Measurements from ENCODE around the gene GRM5. TPM values are rescaled to one million over a fixed set of nuclear protein-coding genes. Genes with fewer than 3 reads are reported as not detected.
A peak's percentile ranks its signal among the peaks of the same experiment; 100 is the strongest.
"Not testable (repeated sequence)": the region's sequence is repeated elsewhere in the genome, so short reads cannot be mapped to it uniquely, and the experiment has no call there.

The GRM5 gene
- total and polyA plus RNA-seq, 2 donors from 2014 or later: 0.06 to 0.63 TPM

- FAIRE-seq (no peak), DNase-seq (no peak)
- Histone ChIP-seq H3K4me3 (ENCODE audit: low read length in 3 of 3) (no peak overlapping the region), H3K9me3 (ENCODE audit: control insufficient read depth in 2 of 3, insufficient read depth in 1 of 3, low read length in 3 of 3) (no peaks in the 10 kb centered on the region), H3K36me3 (ENCODE audit: control insufficient read depth in 2 of 3, insufficient read depth in 3 of 3, low read length in 3 of 3) (no peaks in the 10 kb centered on the region), H3K27ac (ENCODE audit: low read depth in 2 of 2, low read length in 2 of 2) (no peak overlapping the region), H3K4me1 (ENCODE audit: control insufficient read depth in 2 of 3, insufficient read depth in 2 of 3, low read depth in 1 of 3, low read length in 3 of 3) (no peaks in the 10 kb centered on the region), H3K27me3 (ENCODE audit: control insufficient read depth, insufficient read depth, low read length) (peaks cover 10% of the 10 kb centered on the region), H3K9ac (ENCODE audit: low read length in 3 of 3) (no peak overlapping the region)
- TF ChIP-seq, protein P1, sequence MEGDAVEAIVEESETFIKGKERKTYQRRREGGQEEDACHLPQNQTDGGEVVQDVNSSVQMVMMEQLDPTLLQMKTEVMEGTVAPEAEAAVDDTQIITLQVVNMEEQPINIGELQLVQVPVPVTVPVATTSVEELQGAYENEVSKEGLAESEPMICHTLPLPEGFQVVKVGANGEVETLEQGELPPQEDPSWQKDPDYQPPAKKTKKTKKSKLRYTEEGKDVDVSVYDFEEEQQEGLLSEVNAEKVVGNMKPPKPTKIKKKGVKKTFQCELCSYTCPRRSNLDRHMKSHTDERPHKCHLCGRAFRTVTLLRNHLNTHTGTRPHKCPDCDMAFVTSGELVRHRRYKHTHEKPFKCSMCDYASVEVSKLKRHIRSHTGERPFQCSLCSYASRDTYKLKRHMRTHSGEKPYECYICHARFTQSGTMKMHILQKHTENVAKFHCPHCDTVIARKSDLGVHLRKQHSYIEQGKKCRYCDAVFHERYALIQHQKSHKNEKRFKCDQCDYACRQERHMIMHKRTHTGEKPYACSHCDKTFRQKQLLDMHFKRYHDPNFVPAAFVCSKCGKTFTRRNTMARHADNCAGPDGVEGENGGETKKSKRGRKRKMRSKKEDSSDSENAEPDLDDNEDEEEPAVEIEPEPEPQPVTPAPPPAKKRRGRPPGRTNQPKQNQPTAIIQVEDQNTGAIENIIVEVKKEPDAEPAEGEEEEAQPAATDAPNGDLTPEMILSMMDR (IDR thresholded peaks at IDR 0.05; ENCODE audit: borderline replicate concordance, extremely low read depth, insufficient read depth): no peak
- intact Hi-C loops (cut with DNase I): no loop called here
Observed at GRCh38 chr11:89067264-89067663, 1.5 kb upstream of the GRM5 start.

DNA sequence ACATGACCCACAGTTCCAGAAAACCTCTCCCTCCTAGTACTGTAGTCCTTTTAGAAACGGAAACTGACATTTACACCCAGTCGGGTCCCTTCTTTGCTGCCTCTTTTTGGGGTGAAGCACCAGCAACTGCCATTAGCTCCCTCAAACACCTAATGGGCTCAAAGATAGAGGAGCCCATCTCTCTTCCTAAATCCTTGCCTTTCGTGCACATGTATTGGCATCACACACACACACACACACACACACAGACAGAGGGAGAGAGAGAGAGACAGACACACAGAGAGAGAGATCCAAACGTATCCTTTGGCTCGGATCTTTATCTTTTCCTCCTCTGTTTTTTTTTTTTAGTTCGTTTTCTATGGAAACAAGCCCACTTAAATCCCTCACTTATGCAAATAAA is 716 bp downstream of the GRM5 start:
- intact Hi-C loops (cut with DNase I): no loop called here
- peaks cover 10% of the 10 kb centered on the region for H3K27me3 ChIP-seq (ENCODE audit: control insufficient read depth, insufficient read depth, low read length)
- DNase-seq (no peak), FAIRE-seq (no peak)
- TF ChIP-seq, protein P1 (IDR thresholded peaks at IDR 0.05; ENCODE audit: borderline replicate concordance, extremely low read depth, insufficient read depth): no peak
- H3K4me3 ChIP-seq (ENCODE audit: low read length in 3 of 3): no peak overlapping the region
- no peaks in the 10 kb centered on the region for H3K4me1 ChIP-seq (ENCODE audit: control insufficient read depth in 2 of 3, insufficient read depth in 2 of 3, low read depth in 1 of 3, low read length in 3 of 3)
- H3K9ac ChIP-seq (ENCODE audit: low read length in 3 of 3): no peak overlapping the region
- no peaks in the 10 kb centered on the region for H3K9me3 ChIP-seq (ENCODE audit: control insufficient read depth in 2 of 3, insufficient read depth in 1 of 3, low read length in 3 of 3)
- no peak overlapping the region for H3K27ac ChIP-seq (ENCODE audit: low read depth in 2 of 2, low read length in 2 of 2)
- H3K36me3 ChIP-seq (ENCODE audit: control insufficient read depth in 2 of 3, insufficient read depth in 3 of 3, low read length in 3 of 3): no peaks in the 10 kb centered on the region

GRCh38 chr11:89063481-89063951 is 2.3 kb downstream of the GRM5 start:
- H3K27me3 ChIP-seq (ENCODE audit: control insufficient read depth, insufficient read depth, low read length): peaks cover 10% of the 10 kb centered on the region
- H3K36me3 ChIP-seq (ENCODE audit: control insufficient read depth in 2 of 3, insufficient read depth in 3 of 3, low read length in 3 of 3); H3K27ac ChIP-seq (ENCODE audit: low read depth in 2 of 2, low read length in 2 of 2); H3K9ac ChIP-seq (ENCODE audit: low read length in 3 of 3); H3K4me3 ChIP-seq (ENCODE audit: low read length in 3 of 3); DNase-seq; intact Hi-C loops (cut with DNase I); H3K4me1 ChIP-seq (ENCODE audit: control insufficient read depth in 2 of 3, insufficient read depth in 2 of 3, low read depth in 1 of 3, low read length in 3 of 3); H3K9me3 ChIP-seq (ENCODE audit: control insufficient read depth in 2 of 3, insufficient read depth in 1 of 3, low read length in 3 of 3); FAIRE-seq: not testable (repeated sequence)

DNA sequence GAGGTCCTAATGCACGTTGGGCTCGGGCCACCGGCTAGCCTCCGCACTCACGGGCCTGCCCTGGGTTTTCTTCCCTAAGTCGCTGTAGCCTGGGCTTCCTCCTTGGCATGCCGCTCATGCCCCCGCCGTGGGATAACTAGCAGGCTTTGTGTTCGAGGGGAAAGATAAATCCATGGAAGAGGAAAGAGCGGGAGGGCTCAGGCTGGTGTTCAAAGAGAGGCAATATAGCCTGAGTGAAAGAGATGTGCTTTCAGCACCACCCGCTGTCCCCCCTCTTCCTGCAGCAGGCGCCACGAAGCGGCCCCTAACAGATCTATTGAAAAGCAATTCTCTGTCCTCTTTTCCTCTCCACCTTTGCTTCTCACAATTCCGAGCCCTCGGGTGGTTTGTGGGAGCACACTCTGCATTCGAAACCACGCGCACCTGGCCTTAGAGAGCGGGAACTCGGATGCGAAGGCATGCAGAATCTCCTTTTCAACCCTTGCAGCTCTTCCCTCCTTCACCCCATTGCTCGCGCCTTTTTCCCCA is 2.9 kb downstream of the GRM5 start:
- intact Hi-C loops (cut with DNase I); H3K4me3 ChIP-seq (ENCODE audit: low read length in 3 of 3); H3K4me1 ChIP-seq (ENCODE audit: control insufficient read depth in 2 of 3, insufficient read depth in 2 of 3, low read depth in 1 of 3, low read length in 3 of 3); H3K27ac ChIP-seq (ENCODE audit: low read depth in 2 of 2, low read length in 2 of 2); H3K9ac ChIP-seq (ENCODE audit: low read length in 3 of 3); FAIRE-seq; H3K36me3 ChIP-seq (ENCODE audit: control insufficient read depth in 2 of 3, insufficient read depth in 3 of 3, low read length in 3 of 3); H3K9me3 ChIP-seq (ENCODE audit: control insufficient read depth in 2 of 3, insufficient read depth in 1 of 3, low read length in 3 of 3): not testable (repeated sequence)
- DNase-seq: peak in 2 of 5 donors; percentile 11 to 27
- H3K27me3 ChIP-seq (ENCODE audit: control insufficient read depth, insufficient read depth, low read length): peaks cover 10% of the 10 kb centered on the region

GRCh38 chr11:89061839-89062238 is 3.9 kb downstream of the GRM5 start:
- DNase-seq: peak in 2 of 5 donors; percentile 41 to 77
- H3K36me3 ChIP-seq (ENCODE audit: control insufficient read depth in 2 of 3, insufficient read depth in 3 of 3, low read length in 3 of 3); H3K27me3 ChIP-seq (ENCODE audit: control insufficient read depth, insufficient read depth, low read length); H3K4me1 ChIP-seq (ENCODE audit: control insufficient read depth in 2 of 3, insufficient read depth in 2 of 3, low read depth in 1 of 3, low read length in 3 of 3); H3K4me3 ChIP-seq (ENCODE audit: low read length in 3 of 3); intact Hi-C loops (cut with DNase I); FAIRE-seq; H3K9ac ChIP-seq (ENCODE audit: low read length in 3 of 3); H3K27ac ChIP-seq (ENCODE audit: low read depth in 2 of 2, low read length in 2 of 2); H3K9me3 ChIP-seq (ENCODE audit: control insufficient read depth in 2 of 3, insufficient read depth in 1 of 3, low read length in 3 of 3): not testable (repeated sequence)

DNA sequence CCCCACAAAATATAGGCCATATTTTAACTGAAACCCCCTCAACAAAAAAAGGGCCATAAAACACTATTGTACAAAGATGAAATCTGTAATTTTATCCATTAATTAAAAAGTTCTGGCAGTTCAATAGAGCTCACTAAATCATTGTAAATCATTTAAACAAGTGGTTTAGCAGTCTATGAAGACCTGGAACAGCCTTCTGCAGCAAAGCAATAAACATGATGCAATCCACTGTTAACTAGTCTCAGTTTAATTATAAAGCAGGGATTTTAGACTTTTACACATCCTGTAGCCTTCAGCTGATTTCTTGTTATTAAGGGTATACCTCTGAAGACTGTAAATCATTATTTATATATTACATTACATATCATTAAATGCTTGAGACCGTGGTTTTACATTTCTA is 8.4 kb downstream of the GRM5 start:
- intact Hi-C loops (cut with DNase I): not testable (repeated sequence)

More for the DNA sequence above, 8.4 kb downstream of the GRM5 start:
- not testable (repeated sequence) for H3K36me3 ChIP-seq (ENCODE audit: control insufficient read depth in 2 of 3, insufficient read depth in 3 of 3, low read length in 3 of 3); H3K9ac ChIP-seq (ENCODE audit: low read length in 3 of 3); H3K4me3 ChIP-seq (ENCODE audit: low read length in 3 of 3); FAIRE-seq; DNase-seq; H3K4me1 ChIP-seq (ENCODE audit: control insufficient read depth in 2 of 3, insufficient read depth in 2 of 3, low read depth in 1 of 3, low read length in 3 of 3); H3K27ac ChIP-seq (ENCODE audit: low read depth in 2 of 2, low read length in 2 of 2); H3K27me3 ChIP-seq (ENCODE audit: control insufficient read depth, insufficient read depth, low read length); H3K9me3 ChIP-seq (ENCODE audit: control insufficient read depth in 2 of 3, insufficient read depth in 1 of 3, low read length in 3 of 3)

All from kidney (tissue), 14 donors.